Amygdala (tissue), 56 donors: Measurements from ENCODE around the gene TOR1AIP2.
"Not testable (repeated sequence)": the region's sequence is repeated elsewhere in the genome, so short reads cannot be mapped to it uniquely, and the experiment has no call there.

Source experiments
- DNase-seq, 56 donors: peaks; one replicate each; lab custom pipeline; 2025; lab: John Stamatoyannopoulos, UW

Gene TOR1AIP2

GRCh38 chr1:179876300-179876715, 1.3 kb downstream of the TOR1AIP2 start:
- DNase-seq = no peak

- no peak for DNase-seq
These were observed 1.9 kb downstream of the TOR1AIP2 start for GRCh38 chr1:179875596-179876299.

GRCh38 chr1:179873438-179873851, 4.2 kb downstream of the TOR1AIP2 start:
- DNase-seq = no peak

GRCh38 chr1:179872558-179872957, 5.0 kb downstream of the TOR1AIP2 start:
- DNase-seq = no peak

- DNase-seq = no peak
These were observed 5.7 kb downstream of the TOR1AIP2 start for GRCh38 chr1:179871940-179872339.

DNA sequence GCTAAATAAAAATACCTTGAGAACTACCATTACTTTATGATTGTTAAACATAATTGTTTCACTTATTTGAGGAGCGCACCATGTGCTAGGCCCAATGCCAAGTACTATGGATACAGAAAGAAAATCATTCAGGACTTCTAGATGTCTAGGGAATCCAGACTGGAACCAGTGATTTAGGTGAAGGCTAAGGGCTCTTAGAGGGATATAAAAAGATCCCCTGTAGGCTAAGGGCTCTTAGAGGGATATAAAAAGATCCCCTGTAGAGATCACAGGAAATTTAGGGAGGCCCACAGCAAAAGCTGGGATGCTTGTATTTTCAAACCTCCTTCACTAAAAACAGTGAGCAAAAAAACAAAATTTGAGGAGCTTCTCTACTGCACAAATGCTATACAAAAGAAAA, 6.7 kb downstream of the TOR1AIP2 start:
- DNase-seq = no peak

- DNase-seq = peak in 9 of 56 donors; percentile 1 to 44 (median 9)
These were observed 9.9 kb downstream of the TOR1AIP2 start for GRCh38 chr1:179867493-179868330.

- no peak for DNase-seq
These were observed 11.0 kb downstream of the TOR1AIP2 start for GRCh38 chr1:179866616-179867015.

- no peak for DNase-seq
These were observed 12.2 kb downstream of the TOR1AIP2 start for GRCh38 chr1:179865377-179865776.

DNA sequence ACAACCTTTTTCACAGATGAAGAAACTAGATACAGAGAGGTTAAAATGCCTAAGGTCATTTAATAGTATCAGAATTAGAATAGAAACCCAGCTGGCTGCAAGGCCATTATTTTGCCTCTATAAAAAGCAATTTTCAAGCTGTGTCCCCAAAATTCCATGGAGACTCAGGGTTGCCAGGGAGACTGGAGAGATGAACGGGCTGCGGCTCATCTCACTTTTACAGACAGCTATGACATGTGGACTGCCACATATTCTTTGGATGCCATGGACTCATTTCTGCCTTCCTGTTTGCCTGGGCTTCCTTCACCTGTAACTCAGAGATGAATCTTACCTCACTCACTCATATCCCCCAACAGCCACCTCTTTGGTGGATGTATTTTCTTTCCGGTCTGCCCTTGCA, 17.0 kb downstream of the TOR1AIP2 start:
- peak in 6 of 56 donors; percentile 7 to 27 (median 12) for DNase-seq

DNA sequence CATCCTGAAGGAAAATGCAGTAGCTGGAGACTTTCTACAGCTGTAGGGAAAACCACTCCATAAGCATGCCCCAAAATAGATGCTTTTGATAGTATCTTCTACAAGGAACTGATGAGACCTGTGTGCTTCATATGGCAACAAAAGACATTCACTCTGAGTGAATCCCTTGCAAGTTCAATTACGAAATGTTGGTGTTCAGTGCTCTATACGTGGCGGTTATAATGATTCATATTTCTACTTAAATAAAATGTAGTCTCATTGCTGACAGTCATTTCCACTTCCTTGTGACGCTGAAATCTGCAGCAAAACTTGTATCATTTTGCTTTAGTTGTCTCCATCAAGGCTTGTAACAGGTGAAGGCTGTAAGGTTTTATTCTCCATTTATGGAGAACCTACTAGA, 20.6 kb downstream of the TOR1AIP2 start:
- no peak for DNase-seq

DNA sequence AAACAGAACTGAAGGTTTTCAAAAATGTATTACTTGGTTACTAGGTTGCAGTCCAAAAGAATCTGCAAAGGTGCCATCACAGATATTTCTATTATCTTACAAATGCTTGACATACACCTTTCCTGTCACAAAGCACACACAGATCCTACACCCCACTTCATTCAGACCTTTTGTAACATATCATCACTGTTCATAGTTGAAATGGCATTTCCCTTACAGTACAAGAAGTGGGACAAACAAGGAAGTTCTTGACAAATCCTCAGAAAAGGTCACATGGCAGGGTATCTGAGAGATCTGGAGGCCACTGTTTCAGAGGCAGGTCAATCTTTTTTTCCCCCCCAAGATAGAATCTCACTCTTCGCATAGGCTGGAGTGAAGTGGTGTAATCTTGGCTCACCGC, 21.3 kb downstream of the TOR1AIP2 start:
- no peak for DNase-seq

GRCh38 chr1:179855831-179856230, 21.8 kb downstream of the TOR1AIP2 start:
- DNase-seq = not testable (repeated sequence)

- no peak for DNase-seq
These were observed 24.5 kb downstream of the TOR1AIP2 start for GRCh38 chr1:179853102-179853501.

GRCh38 chr1:179848233-179848632, 29.4 kb downstream of the TOR1AIP2 start:
- no peak for DNase-seq

DNA sequence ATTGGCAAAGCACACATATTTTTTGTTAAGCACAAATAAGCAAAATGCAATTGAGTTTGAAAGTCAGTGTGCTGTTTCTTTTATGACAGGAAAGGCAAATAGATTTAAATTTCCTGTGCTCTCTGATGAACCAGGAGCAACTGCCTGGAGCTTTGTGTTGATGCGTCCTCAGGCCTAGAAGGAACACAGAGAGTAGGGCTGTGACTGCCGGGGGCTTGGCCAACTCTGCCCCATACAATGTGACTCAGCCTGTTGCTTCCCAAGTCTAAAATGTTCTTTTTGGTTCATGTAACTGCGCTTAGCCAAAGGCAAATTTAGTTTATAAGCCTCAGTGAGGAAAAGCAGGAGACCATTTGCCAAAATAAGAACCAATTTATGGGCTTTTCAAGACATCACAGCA, 37.5 kb downstream of the TOR1AIP2 start:
- no peak for DNase-seq

DNA sequence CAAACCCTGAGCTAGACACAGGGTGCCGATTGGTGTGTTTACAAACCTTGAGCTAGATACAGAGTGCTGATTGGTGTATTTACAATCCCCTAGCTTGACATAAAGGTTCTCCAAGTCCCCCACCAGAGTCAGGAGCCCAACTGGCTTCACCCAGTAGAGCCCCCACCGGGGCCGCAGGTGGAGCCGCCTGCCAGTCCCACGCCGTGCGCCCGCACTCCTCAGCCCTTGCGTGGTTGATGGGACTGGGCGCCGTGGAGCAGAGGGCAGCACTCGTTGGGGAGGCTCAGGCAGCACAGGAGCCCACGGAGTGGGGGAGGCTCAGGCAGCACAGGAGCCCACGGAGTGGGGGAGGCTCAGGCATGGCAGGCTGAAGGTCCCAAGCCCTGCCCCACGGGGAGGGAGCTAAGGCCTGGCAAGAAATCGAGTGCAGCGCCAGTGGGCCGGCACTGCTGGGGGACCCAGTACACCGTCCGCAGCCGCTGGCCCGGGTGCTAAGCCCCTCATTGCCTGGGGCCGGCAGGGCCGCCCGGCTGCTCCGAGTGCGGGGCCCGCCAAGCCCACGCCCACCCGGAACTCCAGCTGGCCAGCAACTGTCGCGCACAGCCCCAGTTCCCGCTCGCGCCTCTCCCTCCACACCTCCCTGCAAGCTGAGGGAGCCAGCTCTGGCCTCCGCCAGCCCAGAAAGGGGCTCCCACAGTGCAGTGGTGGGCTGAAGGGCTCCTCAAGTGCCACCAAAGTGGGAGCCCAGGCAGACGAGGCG, 40.7 kb downstream of the TOR1AIP2 start:
- DNase-seq = not testable (repeated sequence)

- no peak for DNase-seq
These were observed 45.5 kb downstream of the TOR1AIP2 start for GRCh38 chr1:179831852-179832699.

DNA sequence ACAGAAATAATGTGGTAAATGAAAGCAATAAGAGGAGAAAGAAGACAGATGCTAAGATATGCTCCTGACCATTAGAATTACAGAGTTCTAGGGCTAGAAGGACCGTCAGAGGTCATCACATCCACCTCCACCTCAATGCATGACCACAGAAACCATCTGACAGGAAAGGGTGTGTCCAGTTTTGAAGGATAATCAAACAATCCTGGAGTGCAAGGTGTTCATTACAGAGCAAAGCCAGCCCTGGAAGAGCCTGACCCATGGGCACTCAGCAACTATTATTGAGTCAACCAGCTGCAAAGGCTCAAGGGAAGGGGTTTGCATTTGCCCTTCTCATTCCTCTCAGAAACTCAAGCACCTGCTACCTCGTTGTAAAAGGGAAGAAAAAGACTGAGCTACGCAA, 46.4 kb downstream of the TOR1AIP2 start:
- no peak for DNase-seq

GRCh38 chr1:179828554-179829110, 49.0 kb downstream of the TOR1AIP2 start:
- no peak for DNase-seq
